Fibroblast of peridontal ligament (primary cell): ENCODE data around the gene SEBOX.

ENCODE experiments used
- DNase-seq: peaks from one replicate; pipeline ENCODE4 v3.0.0-alpha.2; 2010; ENCODE audit errors: extremely low read depth

Gene SEBOX

GRCh38 chr17:28368915-28369683, 4.1 kb upstream of the SEBOX start:
- DNase-seq, result no peak

DNA sequence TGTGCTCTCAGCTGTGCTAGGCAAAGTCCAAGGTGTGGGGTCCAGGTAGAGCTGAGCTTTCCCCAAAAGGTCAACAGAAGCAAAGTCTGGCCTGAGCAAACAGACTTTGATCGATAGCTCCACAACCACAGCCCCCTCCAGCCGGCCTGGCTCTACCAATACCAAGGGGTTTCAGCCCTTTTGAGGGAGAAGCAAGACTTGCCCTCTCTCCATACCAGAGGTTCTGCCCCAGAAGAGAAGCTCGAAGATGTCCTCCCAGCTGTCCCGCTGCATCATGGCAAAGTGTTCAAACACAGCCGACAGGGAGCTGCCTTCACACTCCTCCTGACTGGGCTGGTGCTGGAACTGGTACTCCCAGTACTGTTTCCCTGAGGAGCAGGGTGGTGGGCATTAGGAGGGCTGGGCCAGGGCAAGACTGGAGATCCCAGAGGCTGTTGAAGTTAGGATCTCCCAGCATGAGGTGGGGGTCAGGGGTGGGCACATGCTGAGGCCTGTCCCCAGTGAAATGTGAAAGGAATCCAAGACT, 3.4 kb upstream of the SEBOX start:
- DNase-seq, result no peak

- no peak for DNase-seq
Measured at GRCh38 chr17:28367641-28368305, 2.8 kb upstream of the SEBOX start.

GRCh38 chr17:28366605-28367004, 1.6 kb upstream of the SEBOX start:
- DNase-seq, result no peak

DNA sequence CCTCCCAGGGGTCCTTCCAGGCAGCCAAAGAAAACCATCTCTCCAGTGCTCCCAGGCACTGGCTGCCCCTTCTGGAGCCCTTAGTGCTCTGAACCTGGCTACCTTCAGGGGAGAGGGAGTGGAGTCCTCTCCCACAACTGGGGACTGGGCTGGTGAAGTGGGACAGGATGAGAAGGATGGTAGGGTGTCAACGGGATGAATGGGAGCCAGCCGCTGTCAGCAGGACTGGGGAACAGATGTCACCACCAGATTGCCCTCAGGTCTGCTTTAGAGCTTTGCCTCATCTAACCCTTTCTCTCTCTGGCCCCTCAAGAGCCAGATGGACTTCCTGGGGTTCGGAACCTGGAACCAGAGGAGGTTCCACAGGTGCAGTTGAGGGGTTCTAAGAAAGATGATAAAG, 488 bp upstream of the SEBOX start:
- DNase-seq, result no peak

DNA sequence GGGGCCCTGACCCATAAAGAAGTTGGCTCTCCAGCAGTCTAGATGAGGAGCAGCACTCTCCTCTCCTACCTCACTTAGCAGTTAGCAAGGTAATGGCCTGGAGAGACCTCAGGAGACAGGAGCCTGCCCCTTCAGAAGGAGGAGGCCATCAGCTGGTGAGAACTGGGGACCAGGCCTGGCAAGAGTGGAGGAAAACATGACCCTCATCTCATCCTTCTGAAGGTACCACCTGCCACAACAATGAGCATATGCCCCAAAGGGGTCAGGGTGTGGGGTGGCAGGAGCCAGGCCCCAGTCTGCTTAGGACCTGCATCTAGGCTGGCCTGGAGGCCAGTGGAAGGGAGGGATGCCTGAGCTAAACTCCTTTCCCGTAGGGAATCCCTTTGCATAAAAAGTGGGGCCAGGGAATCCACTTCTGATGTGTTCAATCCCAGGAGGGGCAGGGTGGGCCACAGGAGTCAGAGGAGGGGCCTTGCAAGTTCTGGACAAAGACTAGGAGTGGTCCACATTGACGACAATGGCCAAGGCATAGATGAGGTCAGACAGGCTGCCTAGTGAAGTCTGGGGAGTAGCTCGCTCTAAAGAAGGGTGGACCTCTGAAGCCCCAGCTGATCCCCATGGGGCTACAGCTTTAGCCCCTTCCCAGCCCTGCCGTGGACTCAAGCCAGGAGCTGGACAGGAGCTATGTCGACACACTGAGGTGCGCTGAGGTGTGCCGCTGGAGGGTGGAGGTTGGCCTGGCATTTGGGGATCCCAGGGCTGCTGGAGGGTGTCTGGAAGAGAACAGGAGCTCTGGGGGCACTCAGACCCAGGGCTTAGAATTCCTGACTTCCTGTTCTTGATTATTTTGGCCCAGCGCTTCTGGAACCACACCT, 986 bp downstream of the SEBOX start:
- no peak for DNase-seq

- DNase-seq, result no peak
Measured at GRCh38 chr17:28363186-28363585, 1.8 kb downstream of the SEBOX start.

DNA sequence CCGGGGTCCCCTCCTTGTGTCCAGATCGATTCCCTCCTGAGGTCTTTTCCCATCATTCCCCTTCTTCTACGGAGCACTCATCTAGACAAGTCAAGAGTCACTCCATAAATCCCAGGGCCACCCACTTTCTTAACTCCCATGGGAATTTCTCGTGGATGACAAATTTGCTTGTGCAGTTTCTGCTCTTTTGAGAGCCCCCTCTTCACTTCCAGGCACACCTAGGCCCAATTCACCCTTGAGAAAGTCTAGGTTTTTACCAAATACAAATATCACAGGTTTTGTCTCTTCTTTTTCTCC, 7.2 kb downstream of the SEBOX start:
- DNase-seq, result peak; percentile 26

GRCh38 chr17:28357061-28357900, 7.7 kb downstream of the SEBOX start, which contains the start of gene POLDIP2:
TSS of gene POLDIP2 (minus strand) at chr17:28357527. CDS start at chr17:28357448, 79 bp downstream.
- DNase-seq, result peak; percentile 91

- DNase-seq, result no peak
Measured at GRCh38 chr17:28350271-28350670, 14.7 kb downstream of the SEBOX start.

- no peak for DNase-seq
Measured at GRCh38 chr17:28348979-28349378, 16.0 kb downstream of the SEBOX start.

DNA sequence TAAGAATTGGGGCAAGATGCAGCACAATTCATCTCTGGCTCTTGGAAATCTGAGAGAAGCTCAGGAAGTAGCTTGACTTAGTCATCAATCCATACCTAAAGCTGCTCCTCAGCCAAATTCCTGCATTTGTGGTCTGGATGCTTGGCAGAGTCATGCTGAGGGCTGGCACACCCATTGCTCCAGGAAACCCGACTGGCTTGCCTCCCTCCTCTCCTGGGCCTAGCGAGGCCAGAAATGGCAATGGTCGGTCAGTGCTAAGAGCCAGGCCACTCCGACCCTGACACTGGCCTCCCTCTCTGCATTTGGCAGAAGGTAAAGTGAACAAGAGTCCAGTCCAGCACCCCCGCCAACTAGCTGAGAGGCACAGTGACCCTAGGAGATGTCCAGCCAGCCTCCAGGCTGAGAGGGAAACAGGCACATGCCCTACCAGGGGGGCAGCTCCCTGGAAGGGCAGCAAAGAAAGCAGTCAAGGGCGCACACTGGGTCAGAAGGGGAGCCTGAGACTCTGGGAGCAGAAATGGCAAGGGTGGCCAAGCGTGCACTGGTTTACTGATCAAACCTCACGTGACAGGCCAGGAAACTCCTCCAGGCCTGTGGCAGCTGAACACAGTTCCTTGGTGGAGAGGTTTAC, 17.6 kb downstream of the SEBOX start:
- DNase-seq, result peak; percentile 94

- no peak for DNase-seq
Measured at GRCh38 chr17:28346746-28347246, 18.2 kb downstream of the SEBOX start.

DNA sequence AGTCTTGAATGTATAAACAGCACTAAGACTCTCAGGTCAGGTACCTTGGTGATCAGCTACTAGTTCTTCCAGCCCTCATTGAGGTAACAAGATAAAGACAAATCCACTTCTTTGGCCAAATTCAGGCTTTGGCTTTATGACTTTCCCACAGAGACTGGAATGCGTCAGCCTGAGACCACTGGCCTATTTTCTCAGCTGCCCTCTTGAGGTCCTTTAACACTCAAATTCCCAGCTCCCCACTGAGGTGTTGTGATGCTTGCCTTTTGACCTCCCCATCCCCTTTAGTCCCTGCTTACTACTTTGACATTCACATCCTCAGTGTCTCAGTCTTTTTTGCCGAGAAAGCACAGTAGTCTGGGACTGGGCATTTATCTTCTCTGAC, 18.8 kb downstream of the SEBOX start:
- no peak for DNase-seq

DNA sequence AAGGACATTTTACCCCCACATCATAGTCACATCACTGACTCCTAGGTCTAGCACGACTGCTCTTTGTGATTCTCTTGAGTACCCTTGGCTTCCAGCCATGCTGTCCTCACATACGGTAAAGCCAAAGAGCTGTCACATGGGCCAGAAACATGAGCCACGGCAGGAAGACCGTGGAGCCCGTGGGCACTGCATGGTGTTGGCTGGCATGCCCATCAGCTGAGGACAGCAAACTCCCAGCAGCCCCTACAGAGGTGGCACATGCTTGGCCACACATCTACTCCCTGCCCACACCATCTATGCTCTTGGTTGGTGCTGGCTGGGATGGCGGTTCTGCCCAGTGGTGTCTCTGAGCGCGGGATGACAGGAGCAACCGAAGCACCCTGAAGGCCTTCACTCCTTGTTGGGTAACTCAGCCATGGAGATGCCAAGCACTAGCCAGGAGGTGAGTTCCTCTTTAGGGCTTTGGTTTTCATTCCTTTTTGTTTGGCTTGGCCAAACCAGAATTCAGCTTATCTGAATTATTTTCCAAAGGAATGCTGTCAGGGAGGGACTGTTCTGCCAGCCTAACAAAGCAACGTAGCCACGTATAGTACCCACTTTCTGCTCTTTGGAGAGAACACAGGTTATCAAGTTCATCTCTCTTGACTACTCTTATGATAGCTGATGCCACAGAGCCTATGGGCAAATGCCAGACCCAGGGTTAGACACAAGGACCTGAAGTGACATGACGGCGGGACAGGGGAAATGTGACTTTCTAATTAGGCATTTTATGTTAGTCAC, 19.4 kb downstream of the SEBOX start:
- no peak for DNase-seq

DNA sequence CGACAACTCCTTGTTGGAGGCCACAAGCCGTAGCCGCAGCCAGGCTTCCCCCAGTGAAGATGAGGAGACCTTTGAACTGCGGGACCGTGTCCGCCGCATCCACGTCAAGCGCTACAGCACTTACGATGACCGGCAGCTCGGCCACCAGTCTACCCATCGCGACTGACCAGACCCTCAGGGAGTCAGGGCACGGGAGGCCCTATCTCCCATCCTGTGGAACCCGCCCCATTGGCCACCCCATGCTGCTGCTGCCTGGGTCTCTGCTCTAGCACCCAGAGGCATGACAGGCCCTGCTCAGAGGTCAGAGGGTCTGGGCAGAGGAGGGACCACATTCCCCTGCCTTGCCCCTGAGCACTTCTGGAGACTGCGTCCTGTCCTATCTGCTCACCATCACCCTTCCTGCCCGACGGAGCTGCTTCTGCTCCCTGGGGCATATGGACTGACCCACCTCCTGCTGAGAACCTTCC, 20.5 kb downstream of the SEBOX start:
- DNase-seq, result no peak

- DNase-seq, result no peak
Measured at GRCh38 chr17:28344011-28344410, 21.0 kb downstream of the SEBOX start.

- DNase-seq, result no peak
Measured at GRCh38 chr17:28343491-28343932, 21.5 kb downstream of the SEBOX start.

DNA sequence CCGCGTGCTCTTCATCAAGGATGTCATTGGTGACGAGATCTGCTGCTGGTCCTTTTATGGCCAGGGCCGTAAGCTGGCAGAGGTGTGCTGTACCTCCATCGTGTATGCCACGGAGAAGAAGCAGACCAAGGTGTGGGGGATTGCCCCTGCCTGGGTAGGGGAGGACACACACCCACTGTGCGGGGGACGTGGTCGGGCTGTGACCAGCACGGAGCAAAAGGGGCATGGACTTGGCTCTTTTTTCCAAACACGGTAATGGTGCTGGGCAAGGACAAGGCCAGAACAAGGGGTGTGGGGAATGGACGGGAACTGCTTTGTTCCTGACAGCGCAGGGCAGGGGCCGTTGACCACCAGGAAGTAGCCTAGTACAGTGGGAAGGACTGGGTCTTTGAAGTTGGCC, 22.7 kb downstream of the SEBOX start:
- no peak for DNase-seq

DNA sequence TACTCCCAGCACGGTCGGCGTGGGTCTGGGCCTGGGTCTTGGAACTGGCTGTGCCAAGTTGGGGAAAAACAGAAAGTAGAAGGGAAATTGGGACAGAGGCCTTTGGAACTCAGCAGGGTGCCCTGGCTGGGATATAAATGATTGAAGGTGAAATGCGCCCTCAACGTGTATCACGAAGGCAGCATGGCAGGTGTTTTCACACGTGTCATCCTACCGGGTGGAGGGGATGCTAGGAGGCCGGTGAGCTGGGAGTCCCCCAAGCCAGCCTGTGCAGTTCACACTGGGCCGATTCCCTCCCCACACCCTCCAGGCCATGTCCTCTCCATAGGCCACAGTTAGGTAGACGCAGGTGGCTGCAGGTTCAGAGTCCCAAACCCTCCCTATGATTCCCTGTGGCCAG, 23.5 kb downstream of the SEBOX start:
- no peak for DNase-seq
